GM06990 (cell line): ENCODE measurements around the gene FOXK1.

ENCODE experiments used
- DNase-seq: peaks from one replicate; pipeline ENCODE4 v3.0.0-alpha.2; 2011; ENCODE audit not compliant: insufficient read length; ENCODE audit errors: extremely low read depth
- H3K27me3 ChIP-seq: replicated peaks from 2 replicates; pipeline ENCODE4 v1.6.0; 2011; ENCODE audit warnings: low read length; ENCODE audit not compliant: control insufficient read depth, insufficient read depth
- H3K36me3 ChIP-seq: 2 replicates; pipeline ENCODE4 v1.5.1; 2011; ENCODE audit warnings: low read length; ENCODE audit not compliant: control insufficient read depth, insufficient read depth
- H3K4me3 ChIP-seq: replicated peaks from 2 replicates; pipeline ENCODE4 v1.5.1; 2011; ENCODE audit warnings: low read depth, mild to moderate bottlenecking, control low read depth, low read length
- CTCF ChIP-seq: IDR thresholded peaks from 2 replicates; pipeline ENCODE4 v1.5.1; 2011; ENCODE audit warnings: low read length, control low read depth, mild to moderate bottlenecking, inconsistent platforms; ENCODE audit not compliant: insufficient read depth, poor library complexity, severe bottlenecking

The FOXK1 gene

GRCh38 chr7:4742852-4743251 is 60.8 kb downstream of the FOXK1 start:
- Histone ChIP-seq H3K27me3 (no peaks in the 10 kb centered on the region), H3K36me3 (peaks cover 14% of the 10 kb centered on the region), H3K4me3 (no peak overlapping the region)
- DNase-seq, result no peak
- no peak for TF ChIP-seq CTCF

- H3K27me3 ChIP-seq, result no peaks in the 10 kb centered on the region
- H3K4me3 ChIP-seq, result peak overlapping the region; percentile 49
- peaks cover 19% of the 10 kb centered on the region for H3K36me3 ChIP-seq
Observed at GRCh38 chr7:4744391-4745264, 62.5 kb downstream of the FOXK1 start.

DNA sequence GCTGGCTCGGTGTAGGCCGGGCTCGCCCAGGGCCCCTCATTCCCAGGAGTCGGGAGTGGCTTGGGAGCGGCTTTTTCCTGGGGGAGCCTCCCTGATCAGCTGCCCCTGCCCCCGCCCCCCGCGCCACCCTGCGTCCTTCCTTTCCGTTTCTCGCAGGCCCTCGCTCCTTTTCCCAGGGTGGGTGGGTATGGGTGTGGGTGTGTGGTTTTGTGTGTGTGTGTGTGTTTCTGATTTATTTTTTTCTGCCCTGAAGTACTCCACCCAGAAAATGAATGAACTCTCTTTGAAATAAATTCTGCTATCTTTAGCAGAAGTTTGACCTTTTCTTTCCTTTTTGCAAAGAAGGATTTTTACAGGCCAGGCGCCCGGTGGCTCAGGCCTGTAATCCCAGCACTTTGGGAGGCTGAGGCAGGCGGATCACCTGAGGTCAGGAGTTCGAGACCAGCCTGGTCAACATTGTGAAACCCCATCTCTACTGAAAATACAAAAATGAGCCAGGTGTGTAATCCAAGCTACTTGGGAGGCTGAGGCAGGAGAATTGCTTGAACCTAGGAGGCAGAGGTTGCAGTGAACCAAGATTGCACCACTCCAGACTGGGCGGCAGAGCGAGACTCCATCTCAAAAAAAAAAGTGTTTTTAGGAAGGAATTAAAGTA is 63.3 kb downstream of the FOXK1 start:
- Histone ChIP-seq H3K4me3 (peak overlapping the region; percentile 49), H3K27me3 (no peaks in the 10 kb centered on the region), H3K36me3 (peaks cover 20% of the 10 kb centered on the region)
- no peak for TF ChIP-seq CTCF
- no peak for DNase-seq

More at GRCh38 chr7:4744391-4745264, 62.5 kb downstream of the FOXK1 start:
- TF ChIP-seq CTCF, result peak; percentile 24
- DNase-seq, result peak; percentile 87

- Histone ChIP-seq H3K4me3 (peak overlapping the region; percentile 49), H3K36me3 (peaks cover 20% of the 10 kb centered on the region), H3K27me3 (no peaks in the 10 kb centered on the region)
- TF ChIP-seq CTCF, result no peak
- peak; percentile 44 for DNase-seq
Observed at GRCh38 chr7:4745971-4746919, 64.2 kb downstream of the FOXK1 start.

GRCh38 chr7:4747013-4747412 is 64.9 kb downstream of the FOXK1 start:
- Histone ChIP-seq H3K36me3 (peaks cover 17% of the 10 kb centered on the region), H3K27me3 (no peaks in the 10 kb centered on the region), H3K4me3 (no peak overlapping the region)
- TF ChIP-seq CTCF, result no peak
- no peak for DNase-seq
